HG02759 (cell line): ENCODE results near the gene RPL21.

Experiments
- ATAC-seq: cut with Tn5 transposase; IDR thresholded peaks from one replicate; pipeline ENCODE4 v1.9.1; 2021; ENCODE audit warnings: mild to moderate bottlenecking, moderate library complexity; ENCODE audit not compliant: unreplicated experiment

Gene RPL21

GRCh38 chr13:27257648-27258253 lies 6.4 kb downstream of the RPL21 start:
- no peak for ATAC-seq

GRCh38 chr13:27258637-27259386 lies 7.5 kb downstream of the RPL21 start:
- ATAC-seq = no peak

GRCh38 chr13:27259831-27260230 lies 8.5 kb downstream of the RPL21 start:
- peak; percentile 63 for ATAC-seq

GRCh38 chr13:27261396-27261795 lies 10.0 kb downstream of the RPL21 start:
- ATAC-seq = no peak

GRCh38 chr13:27263438-27263837 lies 12.1 kb downstream of the RPL21 start:
- ATAC-seq = no peak

GRCh38 chr13:27264181-27264580 lies 12.8 kb downstream of the RPL21 start:
- no peak for ATAC-seq

- ATAC-seq = no peak
Measured at GRCh38 chr13:27264648-27265047, 13.3 kb downstream of the RPL21 start.

- no peak for ATAC-seq
Measured at GRCh38 chr13:27266917-27267316, 15.6 kb downstream of the RPL21 start.

GRCh38 chr13:27267596-27267995 lies 16.2 kb downstream of the RPL21 start:
- no peak for ATAC-seq

- ATAC-seq = no peak
Measured at GRCh38 chr13:27269114-27269665, 17.8 kb downstream of the RPL21 start.

GRCh38 chr13:27270594-27271520 lies 19.5 kb downstream of the RPL21 start, which contains the start of gene RASL11A:
Gene RASL11A, plus strand, starts transcription at chr13:27270830. Its CDS starts 115 bp downstream, at chr13:27270945.
- ATAC-seq = peak; percentile 90

- no peak for ATAC-seq
Measured at GRCh38 chr13:27271570-27272096, 20.3 kb downstream of the RPL21 start.

- no peak for ATAC-seq
Measured at GRCh38 chr13:27273658-27274425, 22.5 kb downstream of the RPL21 start.

GRCh38 chr13:27274631-27275030 lies 23.3 kb downstream of the RPL21 start:
- ATAC-seq = no peak

- no peak for ATAC-seq
Measured at GRCh38 chr13:27276188-27276587, 24.8 kb downstream of the RPL21 start.

GRCh38 chr13:27279506-27279905 lies 28.1 kb downstream of the RPL21 start:
- no peak for ATAC-seq

- no peak for ATAC-seq
Measured at GRCh38 chr13:27280009-27280656, 28.8 kb downstream of the RPL21 start.

GRCh38 chr13:27280841-27281240 lies 29.5 kb downstream of the RPL21 start:
- ATAC-seq = no peak

- ATAC-seq = no peak
Measured at GRCh38 chr13:27281420-27281819, 30.1 kb downstream of the RPL21 start.
